SU-DHL-6 (cell line): ENCODE measurements around the gene BUD13.

Source experiments
- CTCF ChIP-seq: fragments of 200-600 bp; sonication (generic); IDR thresholded peaks from one replicate; pipeline ENCODE4 v1.5.1; 2017; ENCODE audit warnings: antibody characterized with exemption, mild to moderate bottlenecking, low read length, moderate library complexity; ENCODE audit not compliant: insufficient read depth, poor library complexity, severe bottlenecking
- EZH2phosphoT487 ChIP-seq: fragments of 200-600 bp; sonication (generic), shearing (Covaris generic); conservative IDR thresholded peaks from 2 replicates; pipeline ENCODE4 v1.6.1; 2018; ENCODE audit warnings: mild to moderate bottlenecking, antibody characterized with exemption, low read length, moderate library complexity, mixed read lengths

GRCh38 chr11:116782728-116783127, 9.9 kb upstream of the BUD13 start:
- TF ChIP-seq CTCF = no peak
- no peak for TF ChIP-seq EZH2phosphoT487
